HG02798 (cell line): ENCODE results near the gene CCRL2.

Experiments used
- ATAC-seq: cut with Tn5 transposase; IDR thresholded peaks from one replicate; pipeline ENCODE4 v1.9.1; 2021; ENCODE audit warnings: mild to moderate bottlenecking; ENCODE audit not compliant: unreplicated experiment, poor library complexity

CCRL2 gene, protein sequence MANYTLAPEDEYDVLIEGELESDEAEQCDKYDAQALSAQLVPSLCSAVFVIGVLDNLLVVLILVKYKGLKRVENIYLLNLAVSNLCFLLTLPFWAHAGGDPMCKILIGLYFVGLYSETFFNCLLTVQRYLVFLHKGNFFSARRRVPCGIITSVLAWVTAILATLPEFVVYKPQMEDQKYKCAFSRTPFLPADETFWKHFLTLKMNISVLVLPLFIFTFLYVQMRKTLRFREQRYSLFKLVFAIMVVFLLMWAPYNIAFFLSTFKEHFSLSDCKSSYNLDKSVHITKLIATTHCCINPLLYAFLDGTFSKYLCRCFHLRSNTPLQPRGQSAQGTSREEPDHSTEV

DNA sequence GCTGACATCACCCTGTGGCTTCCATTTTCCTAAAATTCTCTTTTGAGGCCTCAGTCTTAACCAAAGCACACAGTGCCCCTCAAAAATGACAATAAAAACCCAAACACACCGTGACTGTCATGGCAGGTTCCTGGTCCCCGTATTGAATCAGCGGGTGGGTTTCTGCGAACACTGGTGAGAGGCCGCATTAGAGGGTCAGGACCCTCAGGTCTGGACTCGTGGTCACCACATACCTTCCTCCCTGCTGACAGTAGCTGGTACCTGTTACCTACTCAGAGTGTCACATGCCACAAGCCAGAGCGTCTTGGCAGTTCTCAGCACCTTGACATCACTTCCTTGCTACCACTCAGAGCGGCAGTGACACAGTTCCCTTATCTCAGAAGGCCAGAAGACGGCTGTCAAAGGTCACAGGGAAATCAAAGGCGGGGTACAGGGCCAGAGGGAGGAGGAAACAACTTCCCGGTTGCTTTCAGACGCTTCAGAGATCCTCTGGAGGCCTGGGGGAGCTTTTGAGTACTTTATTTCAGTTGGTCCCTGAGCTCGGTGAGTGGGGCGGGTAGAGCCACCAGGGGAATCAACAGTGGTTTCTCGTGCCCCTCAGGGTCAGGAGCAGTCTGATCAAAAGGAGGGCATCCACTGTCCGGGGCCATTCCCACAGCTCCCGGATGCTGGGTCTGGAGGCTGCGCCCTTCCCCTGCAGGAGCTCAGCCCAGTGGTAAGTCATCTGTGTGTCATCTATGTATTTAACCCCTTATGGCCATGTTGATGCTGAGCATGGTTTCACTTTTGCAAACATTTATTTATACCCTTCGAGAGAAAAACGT is at the start of gene CCRL2, which contains the start of gene CCR5AS:
TSS of gene CCRL2 (plus strand) at position 472 of the 824 bp plus-strand sequence. CDS start 821 bp downstream, outside the sequence.
TSS of gene CCR5AS (minus strand) at position 279 of the 824 bp plus-strand sequence.
- no peak for ATAC-seq

DNA sequence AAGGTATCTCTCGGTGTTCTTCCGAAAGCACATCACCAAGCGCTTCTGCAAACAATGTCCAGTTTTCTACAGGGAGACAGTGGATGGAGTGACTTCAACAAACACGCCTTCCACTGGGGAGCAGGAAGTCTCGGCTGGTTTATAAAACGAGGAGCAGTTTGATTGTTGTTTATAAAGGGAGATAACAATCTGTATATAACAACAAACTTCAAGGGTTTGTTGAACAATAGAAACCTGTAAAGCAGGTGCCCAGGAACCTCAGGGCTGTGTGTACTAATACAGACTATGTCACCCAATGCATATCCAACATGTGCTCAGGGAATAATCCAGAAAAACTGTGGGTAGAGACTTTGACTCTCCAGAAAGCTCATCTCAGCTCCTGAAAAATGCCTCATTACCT is 48.6 kb upstream of the CCRL2 start:
- no peak for ATAC-seq

- ATAC-seq, result no peak
Observed at GRCh38 chr3:46359733-46360493, 47.1 kb upstream of the CCRL2 start.

DNA sequence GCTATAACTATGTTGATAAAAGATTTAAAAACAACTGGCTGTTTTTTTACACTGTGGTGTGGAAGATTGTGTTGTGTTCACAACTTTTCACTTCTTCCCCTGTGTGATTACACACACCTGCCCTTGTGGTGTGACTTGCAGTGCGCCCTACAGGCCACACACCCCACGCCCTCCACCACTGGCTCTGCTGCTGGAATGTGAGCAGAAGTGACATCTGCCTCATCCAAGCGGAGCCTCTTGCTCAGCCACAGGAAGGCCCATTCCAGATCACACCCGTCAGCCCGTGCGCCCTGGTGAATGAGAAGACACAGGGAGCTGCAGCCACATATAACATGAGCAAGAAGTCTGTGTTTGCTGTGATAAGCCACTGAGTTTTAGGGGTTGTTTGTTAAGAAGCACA is 46.2 kb upstream of the CCRL2 start:
- no peak for ATAC-seq

- no peak for ATAC-seq
Observed at GRCh38 chr3:46361408-46362283, 45.4 kb upstream of the CCRL2 start.

GRCh38 chr3:46365041-46365440 is 42.0 kb upstream of the CCRL2 start:
- no peak for ATAC-seq

DNA sequence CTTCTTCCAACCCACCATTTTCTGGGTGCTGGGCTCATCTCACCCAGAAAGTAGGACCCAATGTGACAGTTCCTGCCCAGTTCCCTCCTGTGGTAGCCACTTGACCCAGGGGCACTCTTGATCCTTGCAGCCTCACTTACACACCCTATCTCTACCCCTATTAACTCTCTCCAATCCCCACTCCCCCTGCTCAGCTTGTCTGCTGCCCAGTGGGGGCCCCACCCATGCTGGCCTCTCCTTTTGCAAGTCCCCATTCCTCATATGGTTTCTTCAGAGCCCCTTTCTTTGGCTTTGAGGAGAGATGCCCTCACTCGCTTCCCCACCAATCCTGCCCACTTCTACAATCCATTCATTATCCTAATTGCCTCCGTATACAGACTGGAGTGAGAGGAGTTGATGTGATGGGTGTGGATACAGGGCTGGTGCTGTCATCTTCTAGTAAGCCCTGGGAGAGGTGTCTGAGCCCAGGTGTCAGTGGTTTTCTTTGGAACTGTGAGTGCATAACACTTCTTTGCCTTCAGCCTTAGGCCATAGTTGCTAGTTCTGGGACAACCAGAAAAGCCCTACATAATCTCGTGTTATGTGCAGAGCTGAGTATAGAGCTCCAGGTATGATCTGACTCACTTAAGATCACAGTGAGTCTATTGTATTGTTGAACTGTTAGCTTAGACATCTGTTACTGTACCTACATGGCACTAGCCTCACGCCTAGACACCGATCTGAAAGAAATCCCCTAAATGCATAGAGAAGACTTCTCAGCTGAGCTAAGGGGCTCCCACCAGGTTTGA is 41.1 kb upstream of the CCRL2 start:
- ATAC-seq, result no peak

DNA sequence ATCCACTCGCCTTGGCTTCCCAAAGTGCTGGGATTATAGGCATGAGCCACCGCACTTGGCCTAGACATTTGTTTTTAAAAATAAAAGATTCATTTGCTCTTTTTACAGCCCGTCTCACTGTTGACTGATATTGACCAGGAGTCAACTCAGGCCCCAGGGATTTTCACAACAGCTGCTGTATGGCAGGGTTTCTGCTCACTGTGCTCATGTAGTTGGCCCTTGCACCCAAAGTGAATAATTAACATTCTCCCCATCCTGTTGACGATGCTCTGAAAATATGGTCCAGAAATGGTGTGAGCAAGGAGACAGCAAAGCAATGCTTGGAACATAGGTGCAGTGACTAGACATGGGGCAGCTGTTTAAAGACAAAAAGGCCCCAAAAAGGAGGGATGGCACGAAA is 39.2 kb upstream of the CCRL2 start:
- ATAC-seq, result no peak

DNA sequence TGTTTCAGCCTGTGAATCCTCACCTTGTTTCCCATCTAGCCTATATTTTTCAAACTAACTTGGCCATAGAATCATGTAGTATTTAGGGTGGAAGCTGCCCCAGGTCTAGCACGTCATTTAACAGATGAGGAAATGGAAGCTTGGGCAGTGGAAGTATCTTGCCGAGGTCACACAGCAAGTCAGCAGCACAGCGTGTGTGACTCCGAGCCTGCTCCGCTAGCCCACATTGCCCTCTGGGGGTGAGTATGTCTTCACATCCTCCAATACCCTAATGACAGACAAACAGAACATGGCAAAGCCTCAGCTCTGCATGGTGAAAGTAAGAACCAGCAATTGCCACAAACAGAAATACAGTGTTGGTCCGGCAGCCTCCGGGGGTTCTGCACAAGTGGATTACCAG is 38.5 kb upstream of the CCRL2 start:
- ATAC-seq, result peak; percentile 59

DNA sequence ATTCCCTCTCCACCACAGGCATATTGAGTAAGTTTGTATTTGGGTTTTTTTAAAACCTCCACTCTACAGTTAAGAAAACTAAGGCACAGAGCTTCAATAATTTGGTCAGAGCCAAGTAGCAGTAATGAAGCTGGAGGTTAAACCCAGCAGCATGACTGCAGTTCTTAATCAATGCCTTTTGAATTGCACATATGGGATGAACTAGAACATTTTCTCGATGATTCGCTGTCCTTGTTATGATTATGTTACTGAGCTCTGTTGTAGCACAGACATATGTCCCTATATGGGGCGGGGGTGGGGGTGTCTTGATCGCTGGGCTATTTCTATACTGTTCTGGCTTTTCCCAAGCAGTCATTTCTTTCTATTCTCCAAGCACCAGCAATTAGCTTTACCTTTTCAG is 37.9 kb upstream of the CCRL2 start:
- ATAC-seq, result no peak

GRCh38 chr3:46369675-46370132 is 37.4 kb upstream of the CCRL2 start:
- ATAC-seq, result peak; percentile 61

DNA sequence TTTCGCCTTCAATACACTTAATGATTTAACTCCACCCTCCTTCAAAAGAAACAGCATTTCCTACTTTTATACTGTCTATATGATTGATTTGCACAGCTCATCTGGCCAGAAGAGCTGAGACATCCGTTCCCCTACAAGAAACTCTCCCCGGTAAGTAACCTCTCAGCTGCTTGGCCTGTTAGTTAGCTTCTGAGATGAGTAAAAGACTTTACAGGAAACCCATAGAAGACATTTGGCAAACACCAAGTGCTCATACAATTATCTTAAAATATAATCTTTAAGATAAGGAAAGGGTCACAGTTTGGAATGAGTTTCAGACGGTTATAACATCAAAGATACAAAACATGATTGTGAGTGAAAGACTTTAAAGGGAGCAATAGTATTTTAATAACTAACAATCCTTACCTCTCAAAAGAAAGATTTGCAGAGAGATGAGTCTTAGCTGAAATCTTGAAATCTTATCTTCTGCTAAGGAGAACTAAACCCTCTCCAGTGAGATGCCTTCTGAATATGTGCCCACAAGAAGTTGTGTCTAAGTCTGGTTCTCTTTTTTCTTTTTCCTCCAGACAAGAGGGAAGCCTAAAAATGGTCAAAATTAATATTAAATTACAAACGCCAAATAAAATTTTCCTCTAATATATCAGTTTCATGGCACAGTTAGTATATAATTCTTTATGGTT is 36.1 kb upstream of the CCRL2 start, which contains the start of gene CCR5:
TSS of gene CCR5 (plus strand) at position 108 of the 680 bp plus-strand sequence. CDS start 1,957 bp downstream, outside the sequence.
- no peak for ATAC-seq

DNA sequence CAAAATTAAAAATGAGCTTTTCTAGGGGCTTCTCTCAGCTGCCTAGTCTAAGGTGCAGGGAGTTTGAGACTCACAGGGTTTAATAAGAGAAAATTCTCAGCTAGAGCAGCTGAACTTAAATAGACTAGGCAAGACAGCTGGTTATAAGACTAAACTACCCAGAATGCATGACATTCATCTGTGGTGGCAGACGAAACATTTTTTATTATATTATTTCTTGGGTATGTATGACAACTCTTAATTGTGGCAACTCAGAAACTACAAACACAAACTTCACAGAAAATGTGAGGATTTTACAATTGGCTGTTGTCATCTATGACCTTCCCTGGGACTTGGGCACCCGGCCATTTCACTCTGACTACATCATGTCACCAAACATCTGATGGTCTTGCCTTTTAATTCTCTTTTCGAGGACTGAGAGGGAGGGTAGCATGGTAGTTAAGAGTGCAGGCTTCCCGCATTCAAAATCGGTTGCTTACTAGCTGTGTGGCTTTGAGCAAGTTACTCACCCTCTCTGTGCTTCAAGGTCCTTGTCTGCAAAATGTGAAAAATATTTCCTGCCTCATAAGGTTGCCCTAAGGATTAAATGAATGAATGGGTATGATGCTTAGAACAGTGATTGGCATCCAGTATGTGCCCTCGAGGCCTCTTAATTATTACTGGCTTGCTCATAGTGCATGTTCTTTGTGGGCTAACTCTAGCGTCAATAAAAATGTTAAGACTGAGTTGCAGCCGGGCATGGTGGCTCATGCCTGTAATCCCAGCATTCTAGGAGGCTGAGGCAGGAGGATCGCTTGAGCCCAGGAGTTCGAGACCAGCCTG is 35.3 kb upstream of the CCRL2 start:
- ATAC-seq, result no peak

DNA sequence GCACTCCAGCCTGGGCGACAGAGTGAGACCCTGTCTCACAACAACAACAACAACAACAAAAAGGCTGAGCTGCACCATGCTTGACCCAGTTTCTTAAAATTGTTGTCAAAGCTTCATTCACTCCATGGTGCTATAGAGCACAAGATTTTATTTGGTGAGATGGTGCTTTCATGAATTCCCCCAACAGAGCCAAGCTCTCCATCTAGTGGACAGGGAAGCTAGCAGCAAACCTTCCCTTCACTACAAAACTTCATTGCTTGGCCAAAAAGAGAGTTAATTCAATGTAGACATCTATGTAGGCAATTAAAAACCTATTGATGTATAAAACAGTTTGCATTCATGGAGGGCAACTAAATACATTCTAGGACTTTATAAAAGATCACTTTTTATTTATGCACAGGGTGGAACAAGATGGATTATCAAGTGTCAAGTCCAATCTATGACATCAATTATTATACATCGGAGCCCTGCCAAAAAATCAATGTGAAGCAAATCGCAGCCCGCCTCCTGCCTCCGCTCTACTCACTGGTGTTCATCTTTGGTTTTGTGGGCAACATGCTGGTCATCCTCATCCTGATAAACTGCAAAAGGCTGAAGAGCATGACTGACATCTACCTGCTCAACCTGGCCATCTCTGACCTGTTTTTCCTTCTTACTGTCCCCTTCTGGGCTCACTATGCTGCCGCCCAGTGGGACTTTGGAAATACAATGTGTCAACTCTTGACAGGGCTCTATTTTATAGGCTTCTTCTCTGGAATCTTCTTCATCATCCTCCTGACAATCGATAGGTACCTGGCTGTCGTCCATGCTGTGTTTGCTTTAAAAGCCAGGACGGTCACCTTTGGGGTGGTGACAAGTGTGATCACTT is 34.3 kb upstream of the CCRL2 start:
- ATAC-seq, result no peak

DNA sequence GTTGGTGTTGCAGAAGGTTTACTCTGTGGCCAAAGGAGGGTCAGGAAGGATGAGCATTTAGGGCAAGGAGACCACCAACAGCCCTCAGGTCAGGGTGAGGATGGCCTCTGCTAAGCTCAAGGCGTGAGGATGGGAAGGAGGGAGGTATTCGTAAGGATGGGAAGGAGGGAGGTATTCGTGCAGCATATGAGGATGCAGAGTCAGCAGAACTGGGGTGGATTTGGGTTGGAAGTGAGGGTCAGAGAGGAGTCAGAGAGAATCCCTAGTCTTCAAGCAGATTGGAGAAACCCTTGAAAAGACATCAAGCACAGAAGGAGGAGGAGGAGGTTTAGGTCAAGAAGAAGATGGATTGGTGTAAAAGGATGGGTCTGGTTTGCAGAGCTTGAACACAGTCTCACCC is 32.3 kb upstream of the CCRL2 start:
- no peak for ATAC-seq

- no peak for ATAC-seq
Observed at GRCh38 chr3:46375218-46375617, 31.8 kb upstream of the CCRL2 start.
